GM12873 (cell line): ENCODE data around the gene PNPLA7.

ENCODE experiments used
- TF ChIP-seq, protein P1 (sequence below): IDR thresholded peaks from 2 replicates; pipeline ENCODE4 v1.5.1; 2012; ENCODE audit warnings: low read depth, mild to moderate bottlenecking, moderate library complexity, low read length, control low read depth; ENCODE audit not compliant: insufficient read depth; ENCODE audit errors: missing control alignments

The PNPLA7 gene

GRCh38 chr9:137437691-137438590 lies 112.3 kb downstream of the PNPLA7 start:
- TF ChIP-seq, protein P1, sequence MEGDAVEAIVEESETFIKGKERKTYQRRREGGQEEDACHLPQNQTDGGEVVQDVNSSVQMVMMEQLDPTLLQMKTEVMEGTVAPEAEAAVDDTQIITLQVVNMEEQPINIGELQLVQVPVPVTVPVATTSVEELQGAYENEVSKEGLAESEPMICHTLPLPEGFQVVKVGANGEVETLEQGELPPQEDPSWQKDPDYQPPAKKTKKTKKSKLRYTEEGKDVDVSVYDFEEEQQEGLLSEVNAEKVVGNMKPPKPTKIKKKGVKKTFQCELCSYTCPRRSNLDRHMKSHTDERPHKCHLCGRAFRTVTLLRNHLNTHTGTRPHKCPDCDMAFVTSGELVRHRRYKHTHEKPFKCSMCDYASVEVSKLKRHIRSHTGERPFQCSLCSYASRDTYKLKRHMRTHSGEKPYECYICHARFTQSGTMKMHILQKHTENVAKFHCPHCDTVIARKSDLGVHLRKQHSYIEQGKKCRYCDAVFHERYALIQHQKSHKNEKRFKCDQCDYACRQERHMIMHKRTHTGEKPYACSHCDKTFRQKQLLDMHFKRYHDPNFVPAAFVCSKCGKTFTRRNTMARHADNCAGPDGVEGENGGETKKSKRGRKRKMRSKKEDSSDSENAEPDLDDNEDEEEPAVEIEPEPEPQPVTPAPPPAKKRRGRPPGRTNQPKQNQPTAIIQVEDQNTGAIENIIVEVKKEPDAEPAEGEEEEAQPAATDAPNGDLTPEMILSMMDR: no peak

DNA sequence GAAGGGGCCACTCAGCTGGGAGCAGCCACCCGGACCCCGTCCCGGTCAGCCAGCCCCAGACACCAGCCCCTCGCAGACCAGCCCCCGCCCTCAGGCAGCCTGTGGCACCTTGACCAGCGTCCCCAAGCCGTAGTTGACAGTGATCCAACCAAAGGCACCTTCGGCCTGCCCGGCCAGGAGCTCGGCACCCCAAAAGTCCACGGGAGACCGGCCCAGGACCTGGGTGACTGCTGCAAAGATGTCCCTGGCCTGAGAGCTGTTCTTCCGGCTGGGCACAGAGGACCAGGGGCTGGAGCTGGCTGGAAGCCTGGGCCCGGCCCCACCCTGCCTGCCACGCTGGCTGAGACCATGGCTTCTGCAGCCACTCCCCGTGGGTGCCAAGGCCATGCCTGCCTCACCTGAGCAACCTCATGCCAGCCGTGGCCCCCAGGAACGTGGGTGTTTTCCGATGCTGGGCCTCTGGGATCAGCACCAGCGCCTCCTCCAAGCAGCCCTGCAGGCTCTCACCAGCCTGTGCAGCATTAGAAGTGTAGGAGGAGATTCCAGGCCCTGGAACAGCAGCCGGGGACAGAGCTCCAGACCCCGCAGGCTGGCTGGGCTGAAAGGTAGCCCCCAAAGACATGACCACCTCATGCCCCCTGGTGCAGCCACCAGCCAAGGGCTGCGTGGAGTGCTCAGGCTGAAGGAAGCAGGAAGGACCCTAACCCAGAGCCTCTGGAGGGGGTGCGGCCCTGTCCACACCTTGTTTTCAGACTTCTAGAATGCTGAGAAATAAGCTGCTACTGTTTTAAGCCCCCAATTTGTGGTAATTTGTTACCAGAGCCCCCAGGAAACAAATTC lies 113.2 kb downstream of the PNPLA7 start:
- TF ChIP-seq, protein P1: no peak

- TF ChIP-seq, protein P1: no peak
Observed at GRCh38 chr9:137435980-137436760, 114.0 kb downstream of the PNPLA7 start.

- TF ChIP-seq, protein P1: no peak
Observed at GRCh38 chr9:137435381-137435891, 114.8 kb downstream of the PNPLA7 start.

DNA sequence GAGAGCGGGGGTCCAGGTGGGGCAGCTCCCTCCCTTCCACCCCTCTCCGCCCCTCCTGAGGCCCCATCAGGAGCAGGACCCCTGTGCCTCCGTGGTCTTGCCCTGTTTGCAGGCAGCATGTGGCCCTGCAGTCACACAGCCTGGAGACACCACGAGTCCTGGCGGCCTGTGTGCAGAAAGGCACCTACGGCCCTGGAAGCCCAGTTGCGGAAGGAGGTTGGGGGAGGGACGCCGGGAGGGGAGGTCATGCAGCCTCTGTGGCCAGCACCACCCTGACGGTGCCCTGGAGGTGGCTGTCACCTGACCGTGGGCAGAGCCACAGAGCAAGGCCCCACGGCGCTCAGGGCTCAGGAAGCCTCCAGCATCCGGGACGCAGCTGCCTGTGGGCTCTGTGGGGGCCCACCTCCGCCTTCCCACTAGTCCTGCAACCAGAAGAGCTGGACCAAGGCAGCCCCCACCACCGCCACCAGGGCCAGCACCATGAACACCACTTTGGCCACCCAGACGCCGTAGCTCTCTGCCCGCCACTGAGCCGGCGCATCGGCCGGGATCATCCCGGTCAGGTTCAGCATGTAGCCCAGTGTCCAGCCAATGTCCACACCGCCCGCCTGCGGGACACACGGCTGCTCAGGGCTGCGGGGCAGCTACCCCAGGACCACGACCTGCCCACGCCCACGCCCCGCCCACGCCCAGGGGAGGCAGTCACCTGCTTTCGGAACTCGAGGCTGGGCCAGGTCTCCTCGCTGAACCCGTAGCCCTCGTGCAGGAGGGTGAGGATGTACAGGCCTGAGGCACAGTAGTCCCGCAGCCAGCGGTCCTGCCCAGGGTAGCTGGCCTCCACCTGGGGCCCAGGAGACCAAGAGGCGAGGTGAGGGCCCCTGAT lies 115.5 kb downstream of the PNPLA7 start:
- TF ChIP-seq, protein P1: no peak

DNA sequence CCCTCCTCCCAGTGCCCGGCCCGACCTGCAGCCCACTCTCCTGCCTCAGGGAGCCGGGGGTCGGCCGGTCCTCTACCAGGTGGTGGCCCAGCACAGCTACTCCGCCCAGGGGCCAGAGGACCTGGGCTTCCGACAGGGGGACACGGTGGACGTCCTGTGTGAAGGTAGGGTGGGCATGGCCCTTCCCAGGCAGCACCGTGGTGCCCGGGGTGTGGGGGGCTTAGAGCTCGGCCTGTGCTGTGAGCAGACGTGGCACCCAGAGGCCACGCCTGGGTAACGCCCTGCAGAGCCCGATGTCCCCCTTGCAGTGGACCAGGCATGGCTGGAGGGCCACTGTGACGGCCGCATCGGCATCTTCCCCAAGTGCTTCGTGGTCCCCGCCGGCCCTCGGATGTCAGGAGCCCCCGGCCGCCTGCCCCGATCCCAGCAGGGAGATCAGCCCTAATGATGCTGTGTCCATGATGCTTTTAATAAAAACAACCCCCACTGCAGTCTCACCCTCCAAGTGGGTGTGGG lies 116.2 kb downstream of the PNPLA7 start:
- TF ChIP-seq, protein P1: no peak
